Measurements from ENCODE around the gene GPR15. TPM values are rescaled to one million over a fixed set of nuclear protein-coding genes. Genes with fewer than 3 reads are reported as not detected.

GPR15 gene
- not detected in 2 replicates for total RNA-seq

- DNase-seq (ENCODE audit: extremely low read depth, low read depth, low spot score): no peak
These were observed at the start of gene GPR15 for GRCh38 chr3:98531622-98532274. TSS of gene GPR15 (plus strand) at chr3:98531978. CDS start at chr3:98532034, 56 bp downstream.

DNA sequence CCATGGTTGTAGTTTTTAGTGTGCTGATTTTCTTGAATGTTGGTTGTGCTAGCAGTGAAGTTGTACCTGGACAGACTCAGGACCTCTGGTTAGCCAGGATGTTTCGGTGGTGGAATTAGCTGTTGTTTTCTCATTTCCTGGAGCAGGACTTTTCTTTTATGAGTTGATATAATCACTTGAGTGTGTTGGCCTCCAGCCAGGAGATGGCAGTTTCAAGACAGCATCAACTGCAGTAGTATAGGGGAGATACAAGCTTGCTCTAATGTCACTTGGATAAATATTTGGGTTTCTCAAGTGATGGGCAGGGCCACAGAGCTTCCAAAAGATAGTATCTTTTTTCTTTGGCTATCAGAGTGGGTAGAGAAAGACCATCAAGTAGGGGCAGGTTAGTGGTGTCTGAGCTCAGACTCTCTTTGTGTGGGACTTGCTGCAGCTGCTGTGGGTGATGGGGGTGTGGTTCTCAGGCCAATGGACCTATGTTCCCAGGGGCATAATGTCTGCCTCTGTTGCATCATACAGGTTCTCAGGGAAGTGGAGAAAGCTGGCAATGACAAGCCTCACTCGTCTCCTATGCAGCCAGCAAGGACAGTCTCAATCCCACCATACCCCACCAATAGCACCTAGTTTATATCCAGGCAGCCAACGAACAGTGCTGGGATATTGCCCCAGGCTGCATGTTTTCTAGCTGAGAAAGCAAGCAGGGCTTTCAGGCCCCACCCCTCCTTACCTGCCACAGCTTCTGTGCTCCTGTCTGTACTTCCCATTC lies 48.9 kb upstream of the GPR15 start:
- DNase-seq (ENCODE audit: extremely low read depth, low read depth, low spot score): no peak

GRCh38 chr3:98483626-98484025 lies 48.2 kb upstream of the GPR15 start:
- DNase-seq (ENCODE audit: extremely low read depth, low read depth, low spot score): no peak

DNA sequence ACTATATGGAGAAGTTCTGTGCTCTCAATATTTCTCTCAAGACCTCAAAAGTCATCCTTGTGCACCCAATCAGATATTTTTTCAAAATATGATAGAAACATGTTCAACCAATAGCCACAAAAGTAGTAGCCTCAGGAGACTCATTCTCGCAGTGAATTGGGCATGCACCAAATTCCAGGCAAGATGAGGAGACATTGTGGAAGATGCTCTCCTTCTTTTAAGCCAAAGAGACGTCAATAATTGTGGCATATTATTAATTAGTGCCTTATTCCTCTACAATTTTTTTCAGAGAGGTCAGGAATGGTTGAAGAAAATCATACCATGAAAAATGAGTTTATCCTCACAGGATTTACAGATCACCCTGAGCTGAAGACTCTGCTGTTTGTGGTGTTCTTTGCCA lies 34.4 kb upstream of the GPR15 start, which contains the start of gene OR5K2:
Gene OR5K2, plus strand, starts transcription at position 301 of the 400 bp plus-strand sequence. Its CDS starts 0 bp downstream, at position 301.
- DNase-seq (ENCODE audit: extremely low read depth, low read depth, low spot score): no peak

DNA sequence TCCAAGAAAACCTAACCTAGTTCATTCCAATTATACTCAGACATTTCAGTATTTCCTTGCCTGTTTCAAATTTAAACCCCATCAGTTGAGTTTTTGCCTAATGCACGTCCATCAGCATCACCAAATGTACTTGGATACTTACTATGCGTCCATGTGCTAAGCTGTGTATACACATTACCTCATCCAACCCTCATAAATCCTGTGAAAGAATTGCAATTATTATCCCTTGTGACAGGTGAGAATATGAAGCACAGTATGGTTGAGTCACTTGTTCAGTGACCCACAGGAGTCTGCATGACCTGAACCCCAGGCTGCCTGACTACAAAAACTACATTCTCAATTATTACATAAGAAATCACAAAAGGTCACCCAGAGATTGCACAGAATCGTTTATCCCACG lies 31.8 kb upstream of the GPR15 start:
- no peak for DNase-seq (ENCODE audit: extremely low read depth, low read depth, low spot score)

GRCh38 chr3:98501270-98501669 lies 30.5 kb upstream of the GPR15 start:
- DNase-seq (ENCODE audit: extremely low read depth, low read depth, low spot score): no peak

- no peak for DNase-seq (ENCODE audit: extremely low read depth, low read depth, low spot score)
These were observed 29.8 kb upstream of the GPR15 start for GRCh38 chr3:98501863-98502576.

DNA sequence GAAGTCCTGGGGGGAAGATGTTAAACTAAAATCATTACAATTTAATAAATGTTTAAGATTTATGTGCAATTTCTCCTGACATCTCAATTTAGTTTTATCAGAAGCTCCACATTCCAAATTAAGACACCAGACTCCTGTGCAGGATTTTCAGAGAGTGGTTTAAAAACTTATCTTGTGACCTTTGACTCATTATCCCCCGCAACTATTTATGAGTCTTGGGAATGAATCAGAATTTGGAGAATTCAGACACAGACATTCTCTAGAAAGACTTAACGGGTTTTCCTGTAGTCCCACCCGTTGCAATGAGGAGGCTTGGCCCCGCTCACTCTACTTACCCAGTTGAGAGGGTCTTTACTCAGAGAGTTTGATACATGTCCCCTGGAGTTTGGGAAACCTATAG lies 27.2 kb upstream of the GPR15 start:
- DNase-seq (ENCODE audit: extremely low read depth, low read depth, low spot score): no peak

GRCh38 chr3:98508582-98508981 lies 23.2 kb upstream of the GPR15 start:
- no peak for DNase-seq (ENCODE audit: extremely low read depth, low read depth, low spot score)

- no peak for DNase-seq (ENCODE audit: extremely low read depth, low read depth, low spot score)
These were observed 19.2 kb upstream of the GPR15 start for GRCh38 chr3:98512576-98512975.

GRCh38 chr3:98513091-98513511 lies 18.7 kb upstream of the GPR15 start:
- no peak for DNase-seq (ENCODE audit: extremely low read depth, low read depth, low spot score)

DNA sequence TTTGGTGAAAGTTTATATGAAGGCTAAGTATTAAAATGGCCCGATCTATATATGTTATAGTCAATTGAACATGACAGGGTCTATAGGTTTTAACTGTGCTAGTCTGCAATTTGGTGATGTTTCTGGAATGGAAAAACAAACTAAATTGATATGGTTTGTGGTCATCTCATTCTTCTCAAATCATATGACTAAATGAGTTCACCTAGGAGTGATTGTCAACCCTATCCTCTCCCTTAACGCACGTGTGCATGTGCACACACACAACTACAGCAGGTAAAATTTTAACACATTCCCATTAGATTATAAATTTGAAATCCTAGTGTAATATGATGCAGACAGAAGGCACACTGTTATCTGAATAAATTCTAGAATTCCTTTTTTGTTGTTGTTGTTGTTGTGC lies 18.0 kb upstream of the GPR15 start:
- DNase-seq (ENCODE audit: extremely low read depth, low read depth, low spot score): no peak

GRCh38 chr3:98514948-98515347 lies 16.8 kb upstream of the GPR15 start:
- DNase-seq (ENCODE audit: extremely low read depth, low read depth, low spot score): no peak

DNA sequence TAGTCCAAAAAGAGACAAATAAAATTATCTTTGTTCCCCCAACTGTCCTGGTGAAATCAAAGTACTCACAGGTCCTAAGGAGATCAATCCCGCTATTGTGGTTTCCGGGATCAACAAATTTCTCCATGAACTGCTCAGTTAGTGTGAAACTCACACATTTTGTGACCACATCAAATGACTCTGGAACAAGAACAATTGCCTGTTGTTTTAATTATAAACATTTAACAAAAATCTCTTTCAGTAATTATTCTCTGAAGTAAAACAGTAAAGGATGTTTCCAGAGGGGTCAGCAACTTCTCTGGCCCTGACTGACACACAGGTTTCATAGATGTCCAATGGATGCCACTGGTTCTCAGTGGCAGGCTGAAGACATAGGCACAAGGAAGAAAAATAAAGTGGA lies 13.0 kb upstream of the GPR15 start:
- DNase-seq (ENCODE audit: extremely low read depth, low read depth, low spot score): no peak

- DNase-seq (ENCODE audit: extremely low read depth, low read depth, low spot score): no peak
These were observed 12.4 kb upstream of the GPR15 start for GRCh38 chr3:98519351-98519750.

- DNase-seq (ENCODE audit: extremely low read depth, low read depth, low spot score): peak; percentile 29
These were observed 9.8 kb upstream of the GPR15 start for GRCh38 chr3:98521897-98522543.

DNA sequence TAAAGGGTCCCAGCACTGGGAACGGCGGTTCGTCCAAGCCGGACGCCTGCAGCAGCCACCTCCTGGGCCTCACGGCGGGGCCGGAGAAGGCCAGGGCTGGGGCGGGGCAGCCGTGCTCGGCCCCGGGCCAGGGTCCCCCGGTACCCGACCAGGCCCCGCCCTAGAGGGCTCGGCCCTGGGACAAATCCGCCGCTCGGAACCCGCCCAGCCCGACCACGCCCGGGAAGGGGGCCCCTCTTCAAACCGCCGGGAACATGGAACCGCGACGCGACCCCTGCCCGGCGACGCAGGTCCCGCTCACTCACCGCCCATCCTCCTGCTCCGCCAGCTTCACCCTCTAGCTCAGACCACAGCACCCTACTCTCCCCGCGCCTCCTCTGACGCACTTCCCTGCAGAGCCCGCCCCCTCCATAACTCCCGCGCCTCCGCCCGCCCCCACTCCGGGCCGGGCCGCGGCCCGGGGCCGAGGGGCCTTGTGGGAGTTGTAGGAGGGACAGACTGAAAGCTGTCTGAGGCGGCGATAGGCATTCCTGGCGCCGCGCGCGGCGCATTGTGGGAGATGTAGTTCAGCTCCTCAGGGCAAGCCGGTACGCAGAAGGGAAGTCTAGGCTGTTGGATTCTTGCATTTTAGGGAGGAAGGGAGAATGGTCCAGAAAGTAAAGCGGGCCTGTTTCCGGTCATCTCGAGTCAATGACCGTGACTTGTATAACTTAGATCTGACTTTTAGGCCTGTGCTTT lies 9.1 kb upstream of the GPR15 start, which contains the start of gene CLDND1:
Gene CLDND1, minus strand, starts transcription at position 359 of the 738 bp plus-strand sequence. CDS start 1,478 bp downstream, outside the sequence.
- peak; percentile 68 for DNase-seq (ENCODE audit: extremely low read depth, low read depth, low spot score)

DNA sequence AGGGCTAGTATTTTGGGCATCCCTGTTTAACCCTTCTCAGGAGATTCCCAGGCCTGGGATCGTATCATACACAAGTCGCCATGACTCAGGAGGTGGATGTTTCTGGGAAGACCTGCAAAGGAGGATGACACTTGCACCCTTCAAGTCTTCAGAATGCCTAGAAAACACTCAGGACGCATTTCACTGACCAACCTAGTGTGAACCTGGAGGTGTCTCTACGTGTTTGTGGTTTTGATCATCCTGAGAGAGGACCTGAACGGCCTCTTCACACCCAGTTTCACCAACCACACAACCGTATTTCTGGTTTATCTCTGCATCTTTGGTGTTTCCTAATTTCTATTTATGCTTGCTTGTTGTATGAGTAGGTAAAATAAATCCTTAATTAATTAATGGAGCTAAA lies 6.3 kb upstream of the GPR15 start:
- no peak for DNase-seq (ENCODE audit: extremely low read depth, low read depth, low spot score)

GRCh38 chr3:98528474-98529346 lies 3.1 kb upstream of the GPR15 start:
- DNase-seq (ENCODE audit: extremely low read depth, low read depth, low spot score): no peak
